GM18499 (cell line): ENCODE measurements around the gene CD84.
"Not testable (repeated sequence)": the region's sequence is repeated elsewhere in the genome, so short reads cannot be mapped to it uniquely, and the experiment has no call there.

Source experiments
- ATAC-seq: cut with Tn5 transposase; IDR thresholded peaks from one replicate; pipeline ENCODE4 v1.9.1; 2021; ENCODE audit warnings: moderate number of reproducible peaks; ENCODE audit not compliant: insufficient read depth, unreplicated experiment

CD84 gene

GRCh38 chr1:160579216-160579701 lies at the start of gene CD84:
Gene CD84 (minus strand): TSS chr1:160579496. CDS start chr1:160579437, 59 bp downstream.
- no peak for ATAC-seq

GRCh38 chr1:160628799-160629263 lies 49.5 kb upstream of the CD84 start:
- no peak for ATAC-seq

- not testable (repeated sequence) for ATAC-seq
Measured at GRCh38 chr1:160627677-160628289, 48.5 kb upstream of the CD84 start.

GRCh38 chr1:160626509-160627342 lies 47.4 kb upstream of the CD84 start:
- no peak for ATAC-seq

GRCh38 chr1:160625725-160626498 lies 46.6 kb upstream of the CD84 start:
- no peak for ATAC-seq

GRCh38 chr1:160625321-160625720 lies 46.0 kb upstream of the CD84 start:
- ATAC-seq, result no peak

GRCh38 chr1:160624464-160624863 lies 45.2 kb upstream of the CD84 start:
- ATAC-seq, result no peak

GRCh38 chr1:160623862-160624261 lies 44.6 kb upstream of the CD84 start:
- ATAC-seq, result no peak

GRCh38 chr1:160623227-160623633 lies 43.9 kb upstream of the CD84 start:
- no peak for ATAC-seq

GRCh38 chr1:160622501-160623226 lies 43.4 kb upstream of the CD84 start:
- no peak for ATAC-seq

GRCh38 chr1:160621633-160622413 lies 42.5 kb upstream of the CD84 start:
- no peak for ATAC-seq

GRCh38 chr1:160620942-160621632 lies 41.8 kb upstream of the CD84 start:
- ATAC-seq, result no peak

- ATAC-seq, result no peak
Measured at GRCh38 chr1:160619742-160620277, 40.5 kb upstream of the CD84 start.

- ATAC-seq, result no peak
Measured at GRCh38 chr1:160618763-160619274, 39.5 kb upstream of the CD84 start.

GRCh38 chr1:160618327-160618726 lies 39.0 kb upstream of the CD84 start:
- no peak for ATAC-seq

- ATAC-seq, result no peak
Measured at GRCh38 chr1:160615660-160616059, 36.4 kb upstream of the CD84 start.

- no peak for ATAC-seq
Measured at GRCh38 chr1:160614410-160614809, 35.1 kb upstream of the CD84 start.

- no peak for ATAC-seq
Measured at GRCh38 chr1:160612613-160613218, 33.4 kb upstream of the CD84 start.
